K562 (cell line): ENCODE data around the gene TRAF3IP3. TPM values are rescaled to one million over a fixed set of nuclear protein-coding genes. Genes with fewer than 3 reads are reported as not detected.

Experiments used
- DMBX1 ChIP-seq: fragments of 250-450 bp; sonication (Bioruptor Pico); IDR thresholded peaks from 2 replicates; pipeline ENCODE4 v1.8.0; 2022; ENCODE audit warnings: inconsistent platforms, mild to moderate bottlenecking, moderate library complexity, borderline replicate concordance
- ETS1 ChIP-seq: conservative IDR thresholded peaks from 2 replicates; pipeline ENCODE4 v1.6.1; 2011; ENCODE audit warnings: low read depth, mild to moderate bottlenecking, low read length; ENCODE audit not compliant: control insufficient read depth
- MECOM ChIP-seq: fragments of 250-450 bp; sonication (Bioruptor Pico); IDR thresholded peaks from 2 replicates; pipeline ENCODE4 v1.8.0; 2022; ENCODE audit warnings: inconsistent platforms
- MITF ChIP-seq: IDR thresholded peaks from 2 replicates; pipeline ENCODE4 v1.6.1; 2014; ENCODE audit warnings: antibody characterized with exemption
- MLX ChIP-seq, 2 experiments: fragments of 450-650 bp in 1 of 2; sonication (generic) in 1 of 2; formaldehyde crosslinking; conservative IDR thresholded peaks; 2 replicates each; pipeline versions ENCODE4 v1.4.0 to v1.8.1; 2020 to 2022; ENCODE audit warnings: mild to moderate bottlenecking in 1 of 2, missing genetic modification reagents in 1 of 2
- SMAD1 ChIP-seq: fragments of 150-350 bp; IDR thresholded peaks from 2 replicates; pipeline ENCODE4 v1.6.1; 2014; ENCODE audit warnings: low read length, low read depth; ENCODE audit not compliant: partially characterized antibody
- SMARCB1 ChIP-seq: IDR thresholded peaks from 2 replicates; pipeline ENCODE4 v1.6.1; 2011; ENCODE audit warnings: improper control_type of control experiment, low read depth; ENCODE audit not compliant: insufficient read length
- STAT6 ChIP-seq: sonication (generic); formaldehyde crosslinking; IDR thresholded peaks from 2 replicates; pipeline ENCODE4 v1.8.1; 2023; ENCODE audit warnings: mild to moderate bottlenecking, missing genetic modification reagents
- TFAM ChIP-seq: fragments of 250-450 bp; sonication (Bioruptor Pico); conservative IDR thresholded peaks from 2 replicates; pipeline ENCODE4 v1.5.0; 2021; ENCODE audit warnings: mild to moderate bottlenecking, moderate library complexity
- ZBTB8A ChIP-seq: fragments of 450-650 bp; IDR thresholded peaks from 2 replicates; pipeline ENCODE4 v1.6.1; 2018; ENCODE audit warnings: mild to moderate bottlenecking, moderate library complexity; ENCODE audit not compliant: partially characterized antibody
- ZBTB9 ChIP-seq: fragments of 450-650 bp; formaldehyde crosslinking; IDR thresholded peaks from 2 replicates; pipeline ENCODE4 v1.4.0; 2020; ENCODE audit warnings: mild to moderate bottlenecking, moderate library complexity
- ZNF277 ChIP-seq: fragments of 250-450 bp; sonication (Bioruptor Pico); IDR thresholded peaks from 2 replicates; pipeline ENCODE4 v1.8.0; 2022; ENCODE audit warnings: inconsistent platforms, mild to moderate bottlenecking, moderate library complexity, borderline replicate concordance
- ZNF354B ChIP-seq: fragments of 250-450 bp; sonication (Bioruptor Pico); IDR thresholded peaks from 2 replicates; pipeline ENCODE4 v1.4.0; 2020
- ZNF75A ChIP-seq: fragments of 450-650 bp; formaldehyde crosslinking; IDR thresholded peaks from 2 replicates; pipeline ENCODE4 v1.4.0; 2020; ENCODE audit warnings: mild to moderate bottlenecking
- polyA plus RNA-seq, 8 experiments: library from polyadenylated mRNA; depleted of rRNA in 4 of 8; stranded (reverse) in 5 of 8; unstranded in 3 of 8; fragments of >200 nt; fragmentation: Nextera tagmentation in 2 of 8; fragmentation: Illumina TruSeq in 1 of 8; extraction: Ambion mirVana in 2 of 8; extraction: Trizol in 1 of 8; gene quantifications; 2 replicates each; pipeline versions ENCODE4 v1.2.1 to v1.2.3, GENCODE V29; 2011 to 2014; ENCODE audit warnings: inconsistent platforms in 1 of 8, missing spikeins in 1 of 8
- total RNA-seq, 7 experiments: library from RNA; depleted of rRNA in 6 of 7; stranded (reverse); fragments of >200 nt in 6 of 7; fragmentation: Illumina TruSeq in 2 of 7; extraction: Trizol in 2 of 7; gene quantifications; 2 replicates each; pipeline versions ENCODE4 v1.2.1 to v1.2.3, GENCODE V29; 2011 to 2021; ENCODE audit warnings: low replicate concordance in 1 of 7

TRAF3IP3 gene
- total and polyA plus RNA-seq, 9 of the 15 experiments (the other 6 are each of a cell fraction or from before 2014, with no cell fraction given), result 0.06 to 1.1 (median 0.31) TPM

- TF ChIP-seq ETS1 (no peak; the same call in 1 of the 2 replicates), MECOM (peak; percentile 75; the same call in 1 of the 2 replicates), ZBTB9 (CRISPR knock-in tag) (no peak), SMAD1 (peak; percentile 66), ZBTB8A (no peak), DMBX1 (no peak), SMARCB1 (no peak), ZNF277 (no peak), ZNF354B (CRISPR knock-in tag) (no peak; the same call in 1 of the 2 replicates), STAT6 (CRISPR knock-in tag) (peak; percentile 8; the same call in 1 of the 2 replicates), MITF (no peak), TFAM (CRISPR knock-in tag) (no peak), ZNF75A (CRISPR knock-in tag) (no peak), MLX (CRISPR knock-in tag; conservative IDR thresholded peaks at IDR 0.05) (peak in 1 of 2 experiments; percentile 76; a peak in 1 of 4 replicates)
Observed at GRCh38 chr1:209784265-209785169, 28.7 kb downstream of the TRAF3IP3 start, which contains the start of gene C1orf74 (continued).
